Stimulated activated CD8-positive, alpha-beta memory T cell treated with anti-CD3 and anti-CD28 coated beads, Interleukin-12 subunit alpha, Interleukin-12 subunit beta, amount 100 ng/mL, for 1 hour (primary cell): ENCODE data around the gene PYGL.
"Not testable (repeated sequence)": the region's sequence is repeated elsewhere in the genome, so short reads cannot be mapped to it uniquely, and the experiment has no call there.

Source experiments
- DNase-seq: peaks from one replicate; pipeline ENCODE4 v3.0.0-alpha.2; 2020; ENCODE audit warnings: low read depth

The PYGL gene

DNA sequence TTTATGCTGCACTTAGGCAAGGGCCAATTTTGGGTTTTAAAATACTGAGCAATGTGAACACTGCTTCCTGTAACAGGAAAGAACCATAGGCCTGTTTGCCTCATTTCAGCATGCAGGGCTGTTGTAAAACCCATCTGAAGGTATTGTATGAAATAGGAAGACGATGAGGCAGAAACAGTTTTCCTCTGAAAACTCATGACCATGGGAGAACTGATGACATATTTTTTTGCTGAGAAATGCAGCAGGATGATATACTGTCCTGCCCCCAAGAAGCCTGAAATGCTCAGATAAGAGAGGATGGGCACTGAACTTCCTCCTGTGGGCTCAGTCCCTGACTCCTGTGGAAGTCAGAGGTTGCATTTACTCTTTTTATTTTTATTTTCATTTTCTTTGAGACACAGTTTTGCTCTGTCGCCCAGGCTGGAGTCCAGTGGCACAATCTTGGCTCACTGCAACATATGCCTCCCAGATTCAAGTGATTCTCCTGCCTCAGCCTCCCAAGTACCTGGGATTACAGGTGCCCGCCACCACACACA, 17.4 kb downstream of the PYGL start:
- no peak for DNase-seq

DNA sequence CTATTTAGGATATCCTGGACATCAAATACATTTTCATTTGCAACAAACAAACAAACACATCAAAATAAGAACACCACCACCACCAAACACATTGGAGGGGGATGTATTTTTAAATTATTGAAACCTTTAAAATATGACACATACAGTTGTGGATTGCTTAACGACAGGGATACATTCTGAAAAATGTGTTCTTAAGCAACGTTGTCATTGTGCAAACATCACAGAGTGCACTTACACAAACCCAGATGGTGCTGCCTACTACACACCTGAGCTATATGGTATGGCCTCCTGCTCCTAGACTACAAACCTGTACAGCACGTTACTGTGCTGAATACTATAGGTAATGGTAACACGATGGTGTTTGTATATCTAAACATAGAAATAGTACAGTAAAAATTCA, 19.4 kb downstream of the PYGL start:
- DNase-seq = no peak

DNA sequence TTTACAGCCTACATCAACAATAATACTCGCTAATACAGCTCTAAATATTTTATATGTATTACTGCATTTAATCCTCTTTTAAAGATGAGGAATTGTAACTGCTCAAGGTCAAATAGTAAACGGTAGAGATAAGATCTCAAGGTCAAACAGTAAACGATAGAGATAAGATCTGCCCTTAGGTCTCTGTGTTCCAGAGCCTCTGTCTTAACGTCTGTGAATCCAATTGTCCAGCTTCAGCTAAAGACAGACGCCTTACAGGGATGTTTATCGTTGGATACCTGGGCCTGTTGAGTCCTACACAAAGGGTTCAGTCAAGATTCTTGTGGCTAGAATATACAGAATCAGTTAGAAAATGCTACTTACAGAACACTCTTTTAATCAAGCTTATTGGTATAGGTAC, 20.0 kb downstream of the PYGL start:
- DNase-seq = no peak

DNA sequence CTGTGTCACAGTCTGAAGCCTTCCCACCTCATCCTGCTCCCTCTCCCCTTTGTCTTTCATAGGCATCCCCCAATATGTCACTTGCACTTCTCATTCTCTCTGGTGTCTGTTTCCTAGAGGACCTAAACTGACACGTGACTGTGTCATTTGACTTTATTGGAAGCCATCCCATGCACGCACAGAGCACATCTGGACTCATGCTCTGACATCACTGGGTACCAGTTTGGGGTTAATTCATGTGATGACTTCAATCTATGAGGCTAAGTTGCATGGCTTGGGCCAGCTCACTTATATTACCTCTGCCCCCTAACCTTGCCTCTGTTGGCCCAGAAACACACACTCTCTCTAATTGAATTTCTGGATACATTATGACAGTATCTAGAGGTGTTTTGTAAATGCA, 21.5 kb downstream of the PYGL start:
- no peak for DNase-seq

DNA sequence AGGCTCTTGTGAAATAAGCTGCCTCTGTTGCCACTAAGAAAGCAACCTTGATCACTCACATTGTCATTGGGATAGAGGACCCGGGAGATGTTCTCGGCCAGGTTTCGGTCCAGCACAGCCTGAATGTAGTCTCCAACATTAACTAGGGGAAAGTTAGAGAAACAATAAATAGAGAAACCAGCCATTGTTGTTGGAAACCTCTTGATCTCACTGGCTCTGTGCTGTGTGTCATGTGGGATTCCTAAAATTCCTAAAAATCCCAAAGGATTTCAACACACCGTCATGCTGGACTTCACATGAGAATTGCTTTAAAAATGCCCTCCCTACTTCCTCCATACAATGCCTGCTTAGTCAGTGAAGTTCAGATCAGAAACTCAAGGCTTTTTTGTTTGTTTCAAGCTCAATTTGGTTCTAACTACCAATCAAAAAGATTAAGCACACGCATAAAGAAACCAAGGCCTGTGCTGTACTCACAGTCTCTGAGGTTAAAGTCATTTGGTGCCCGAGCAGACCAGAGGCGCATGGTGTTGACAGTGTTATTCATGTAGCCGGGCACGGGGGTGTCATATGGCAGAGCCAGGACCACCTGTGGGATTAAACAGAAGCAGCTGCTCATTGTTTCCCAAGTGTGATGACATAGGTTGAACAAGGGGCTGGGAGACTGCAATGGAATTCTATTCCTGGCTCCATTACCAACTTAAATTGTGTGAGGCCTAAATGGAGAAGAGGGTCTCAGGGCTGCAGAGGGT, 23.6 kb downstream of the PYGL start:
- no peak for DNase-seq

DNA sequence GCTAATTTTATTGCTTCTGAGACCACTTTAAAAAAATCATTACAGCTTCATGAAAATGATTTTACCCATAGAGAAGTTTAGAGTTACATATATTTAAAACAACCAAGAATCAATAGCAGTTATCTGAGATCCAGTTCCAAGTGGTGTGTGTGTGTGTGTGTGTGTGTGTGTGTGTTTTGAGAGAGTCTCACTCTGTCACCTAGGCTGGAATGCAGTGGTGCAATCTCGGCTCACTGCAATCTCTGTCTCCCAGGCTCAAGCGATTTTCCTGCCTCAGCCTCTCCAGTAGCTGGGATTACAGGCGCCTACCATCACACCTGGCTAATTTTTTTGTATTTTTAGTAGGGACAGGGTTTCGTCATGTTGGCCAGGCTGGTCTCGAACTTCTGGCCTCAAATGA, 24.8 kb downstream of the PYGL start:
- DNase-seq = not testable (repeated sequence)

DNA sequence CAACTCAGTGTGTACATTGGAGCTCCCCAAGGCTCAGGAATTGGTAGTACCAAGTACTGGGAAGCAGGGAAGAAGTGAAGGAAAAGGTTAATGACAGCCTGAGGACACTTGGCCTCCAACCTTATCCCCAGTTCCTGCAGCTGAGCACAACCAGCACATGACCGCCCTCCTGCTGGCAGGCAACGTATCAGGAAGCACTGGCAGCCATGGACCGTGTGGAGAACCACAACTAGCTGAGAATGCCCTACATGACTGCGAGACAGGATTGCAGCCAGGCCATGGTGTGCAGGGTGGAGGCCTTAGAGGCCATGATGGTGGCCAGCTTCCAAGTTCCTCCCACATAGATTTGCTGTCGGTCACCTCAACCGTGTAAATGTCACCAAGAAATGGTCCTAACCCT, 26.8 kb downstream of the PYGL start:
- no peak for DNase-seq

DNA sequence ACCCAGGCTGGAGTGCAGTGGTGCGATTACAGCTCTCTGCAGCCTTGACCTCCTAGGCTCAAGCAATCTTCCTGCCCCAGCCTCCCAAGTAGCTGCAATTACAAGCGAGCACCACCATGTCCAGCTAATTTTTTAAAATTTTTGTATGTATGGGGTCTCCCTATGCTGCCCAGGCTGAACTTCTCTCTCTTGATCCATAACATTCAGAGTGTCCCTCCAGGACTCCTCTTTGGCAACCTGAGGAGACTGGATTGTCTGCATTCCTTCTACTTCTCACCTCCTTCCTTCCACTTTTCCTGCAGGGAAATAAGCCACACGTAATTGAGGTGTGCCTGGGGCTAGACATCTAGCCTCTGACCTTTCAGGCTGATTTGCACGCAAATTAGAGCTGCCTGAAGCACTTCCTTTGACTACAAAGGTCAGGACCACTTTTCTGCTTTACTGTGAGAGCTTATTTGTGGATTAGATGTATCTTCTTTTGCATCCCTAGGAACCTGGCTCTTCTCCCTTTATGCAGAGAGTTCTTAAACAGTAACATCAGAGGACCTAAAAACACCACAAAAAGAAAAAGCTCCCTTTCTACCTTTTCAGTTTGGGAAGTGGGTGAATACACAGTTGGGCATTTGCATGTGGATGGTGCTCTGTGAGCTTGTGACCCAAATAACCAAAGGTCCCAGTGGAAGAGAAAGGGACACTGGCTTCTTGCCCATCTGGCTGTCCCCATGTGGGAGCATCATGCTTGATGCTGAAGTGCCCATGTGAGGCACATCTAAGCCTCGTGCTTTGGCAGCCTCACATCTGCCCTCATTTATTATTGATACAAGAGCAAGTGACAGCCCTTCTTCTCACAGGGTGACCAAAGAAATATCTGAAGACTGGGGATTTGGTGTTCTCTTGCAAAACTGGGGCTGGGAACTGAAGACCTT, 33.5 kb downstream of the PYGL start:
- no peak for DNase-seq

DNA sequence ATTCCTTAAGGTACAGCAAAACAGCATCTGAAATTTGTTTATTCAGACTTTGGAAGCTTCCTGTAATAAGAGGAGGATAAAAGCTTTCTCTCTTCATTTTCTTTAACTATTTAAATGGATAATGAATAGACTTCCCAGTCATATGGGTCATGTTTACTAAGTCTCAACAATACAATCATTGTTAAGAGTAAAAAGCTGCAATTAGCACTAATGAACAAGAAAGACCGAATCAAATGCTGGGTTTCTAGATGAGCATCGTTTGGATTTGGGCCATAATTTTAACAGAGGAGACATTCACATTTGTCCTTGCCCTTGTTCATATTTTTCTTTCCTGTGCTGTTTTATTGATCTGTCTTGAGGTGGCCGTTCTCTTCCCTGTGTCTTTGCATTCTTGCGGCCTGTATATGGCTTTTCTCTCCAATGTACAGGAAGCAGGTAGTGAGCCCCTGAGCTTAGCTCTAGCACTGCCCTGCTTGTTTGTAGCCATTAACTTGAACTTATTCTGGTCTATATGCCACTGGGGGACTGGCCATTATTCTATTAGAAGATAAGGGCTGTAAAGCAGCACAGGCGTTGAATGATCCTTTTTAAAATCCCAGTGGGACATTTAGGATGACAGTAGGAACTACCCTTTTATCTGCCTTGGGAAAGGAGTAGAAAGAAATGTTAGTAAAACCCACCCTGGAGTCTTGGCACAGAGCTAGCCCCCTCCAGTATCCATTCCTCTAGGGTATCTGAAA, 37.8 kb downstream of the PYGL start:
- DNase-seq = no peak

DNA sequence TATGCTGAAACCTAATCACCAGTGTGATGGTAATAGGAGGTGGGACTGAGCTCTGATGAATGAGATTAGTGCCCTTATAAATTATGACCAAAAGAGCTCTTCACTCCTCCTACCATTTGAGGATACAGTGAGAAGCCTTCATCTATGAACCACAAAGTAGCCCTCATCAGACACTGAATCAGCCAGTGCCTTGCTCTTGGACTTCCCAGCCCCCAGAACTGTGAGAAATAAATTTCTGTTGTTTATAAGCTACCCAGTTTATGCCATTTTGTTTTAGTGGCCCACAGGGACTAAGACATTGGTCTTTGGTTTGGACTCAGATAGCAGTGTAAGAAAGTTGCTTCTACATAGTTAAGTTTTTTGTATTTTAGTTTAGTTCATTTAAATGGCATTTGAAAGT, 39.6 kb downstream of the PYGL start:
- no peak for DNase-seq

DNA sequence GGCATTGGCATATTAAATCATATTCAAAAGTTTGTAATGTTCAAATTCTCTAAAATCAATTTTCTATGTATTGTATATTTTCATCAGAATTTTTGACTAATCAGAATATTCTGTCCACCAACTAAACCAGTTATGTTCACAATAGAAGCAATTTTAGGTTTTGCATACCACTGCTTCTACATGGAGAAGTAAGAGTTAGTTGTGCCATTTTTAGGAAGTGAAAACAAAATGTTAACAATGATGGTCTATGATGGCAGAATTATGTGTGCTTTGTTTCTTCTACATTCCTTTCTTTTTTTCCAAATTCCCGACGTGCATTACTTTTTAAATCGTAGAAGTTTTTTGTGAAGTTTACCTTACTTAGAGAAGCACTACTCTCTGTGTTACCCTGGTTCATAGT, 42.9 kb downstream of the PYGL start:
- no peak for DNase-seq

DNA sequence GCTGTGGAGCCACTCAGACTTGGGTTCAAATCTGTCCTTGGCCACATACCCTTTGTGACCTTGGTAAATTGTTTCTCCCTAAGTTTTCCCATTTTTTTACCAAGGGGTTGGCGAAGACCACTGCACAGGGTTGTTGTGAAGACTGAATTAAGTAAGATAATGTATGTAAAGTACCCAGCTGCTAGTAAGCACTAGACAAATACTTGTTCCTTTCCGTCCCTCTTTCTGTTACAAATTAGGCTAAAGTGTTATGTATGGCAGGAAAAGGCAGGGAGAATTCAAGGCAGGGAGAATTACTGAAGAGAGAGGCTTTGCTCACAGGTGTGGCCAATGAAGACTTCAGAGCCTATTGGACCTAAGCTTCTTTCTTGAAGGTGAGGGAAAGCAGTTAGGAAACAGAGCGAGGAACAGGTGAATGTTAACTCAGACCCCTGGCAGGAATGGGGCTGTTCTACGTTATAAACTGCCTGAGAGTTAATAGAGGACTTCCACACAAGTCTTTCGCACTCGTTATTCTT, 46.6 kb downstream of the PYGL start:
- DNase-seq = no peak

DNA sequence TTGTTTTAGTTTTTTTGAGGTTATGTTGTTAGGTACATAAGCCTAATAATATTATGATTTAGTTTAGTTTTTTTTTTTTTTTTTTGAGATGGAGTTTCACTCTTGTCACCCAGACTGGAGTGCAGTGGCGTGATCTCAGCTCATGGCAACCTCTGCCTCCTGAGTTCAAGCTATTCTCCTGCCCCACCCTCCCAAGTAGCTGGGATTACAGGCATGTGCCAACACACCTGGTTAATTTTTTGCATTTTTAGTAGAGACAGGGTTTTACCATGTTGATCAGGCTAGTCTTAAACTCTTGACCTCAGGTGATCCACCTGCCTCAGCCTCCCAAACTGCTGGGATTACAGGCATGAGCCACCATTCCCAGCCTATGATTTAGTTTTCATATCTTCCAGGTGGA, 47.3 kb downstream of the PYGL start:
- DNase-seq = not testable (repeated sequence)

DNA sequence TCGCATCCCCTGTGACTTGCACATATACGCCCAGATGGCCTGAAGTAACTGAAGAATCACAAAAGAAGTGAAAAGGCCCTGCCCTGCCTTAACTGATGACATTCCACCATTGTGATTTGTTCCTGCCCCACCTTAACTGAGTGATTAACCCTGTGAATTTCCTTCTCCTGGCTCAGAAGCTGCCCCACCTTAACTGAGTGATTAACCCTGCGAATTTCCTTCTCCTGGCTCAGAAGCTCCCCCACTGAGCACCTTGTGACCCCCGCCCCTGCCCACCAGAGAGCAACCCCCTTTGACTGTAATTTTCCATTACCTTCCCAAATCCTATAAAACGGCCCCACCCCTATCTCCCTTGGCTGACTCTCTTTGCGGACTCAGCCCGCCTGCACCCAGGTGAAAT, 47.9 kb downstream of the PYGL start:
- DNase-seq = not testable (repeated sequence)

DNA sequence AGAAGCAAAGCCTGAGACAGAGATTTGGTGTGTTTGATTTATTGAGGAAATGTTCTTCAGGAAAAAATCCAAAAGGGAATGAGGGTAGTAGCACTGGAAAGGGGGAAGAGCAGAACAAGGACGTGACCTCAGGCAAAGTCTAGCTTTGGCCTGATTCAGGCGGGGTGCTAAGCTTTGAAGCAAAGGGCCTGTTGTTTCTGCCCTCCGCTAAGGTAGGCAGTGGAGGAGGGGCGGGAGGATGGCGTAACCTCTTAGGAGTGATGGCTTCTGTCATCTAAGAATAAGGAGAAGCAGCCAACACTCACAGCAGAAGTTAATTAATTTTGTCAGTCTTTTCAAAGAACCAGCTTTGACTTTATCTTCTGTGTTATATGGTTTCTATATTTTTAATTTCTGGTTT, 52.0 kb downstream of the PYGL start:
- DNase-seq = no peak

DNA sequence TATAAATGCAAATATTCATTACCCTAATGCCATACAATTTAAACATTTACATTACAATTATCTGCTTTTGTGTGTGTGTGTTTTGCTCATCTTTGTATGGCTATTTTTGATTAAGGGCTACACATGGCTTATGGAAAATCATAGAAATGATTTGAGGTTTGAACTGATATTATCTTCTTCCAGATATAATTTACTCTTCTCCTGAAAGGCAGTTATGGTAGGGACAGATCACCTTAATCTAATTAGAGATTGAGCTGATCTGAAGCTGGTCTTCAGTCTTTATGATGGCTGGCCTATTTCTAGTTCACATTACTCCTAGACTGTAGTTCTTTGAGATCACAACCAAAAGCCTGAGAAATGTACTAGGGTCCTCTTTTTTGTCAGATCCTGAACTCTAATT, 56.8 kb downstream of the PYGL start:
- DNase-seq = no peak

DNA sequence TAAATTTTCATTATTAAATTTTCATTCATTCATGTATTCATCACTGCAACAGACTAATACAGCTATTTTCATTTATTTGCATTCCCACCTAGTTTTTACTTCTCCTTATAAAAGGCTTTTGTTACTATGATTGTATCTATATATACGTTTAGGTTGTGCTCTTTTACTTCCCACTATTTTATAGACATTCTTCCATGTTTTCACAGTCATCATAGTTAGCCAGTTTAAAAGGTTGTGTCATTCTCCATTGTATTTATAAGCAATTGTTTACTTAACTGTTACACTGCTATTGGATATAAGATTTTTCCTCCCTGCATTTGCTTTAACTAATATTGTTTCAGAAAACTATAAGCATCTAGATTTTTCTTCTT, 60.5 kb downstream of the PYGL start:
- DNase-seq = no peak

DNA sequence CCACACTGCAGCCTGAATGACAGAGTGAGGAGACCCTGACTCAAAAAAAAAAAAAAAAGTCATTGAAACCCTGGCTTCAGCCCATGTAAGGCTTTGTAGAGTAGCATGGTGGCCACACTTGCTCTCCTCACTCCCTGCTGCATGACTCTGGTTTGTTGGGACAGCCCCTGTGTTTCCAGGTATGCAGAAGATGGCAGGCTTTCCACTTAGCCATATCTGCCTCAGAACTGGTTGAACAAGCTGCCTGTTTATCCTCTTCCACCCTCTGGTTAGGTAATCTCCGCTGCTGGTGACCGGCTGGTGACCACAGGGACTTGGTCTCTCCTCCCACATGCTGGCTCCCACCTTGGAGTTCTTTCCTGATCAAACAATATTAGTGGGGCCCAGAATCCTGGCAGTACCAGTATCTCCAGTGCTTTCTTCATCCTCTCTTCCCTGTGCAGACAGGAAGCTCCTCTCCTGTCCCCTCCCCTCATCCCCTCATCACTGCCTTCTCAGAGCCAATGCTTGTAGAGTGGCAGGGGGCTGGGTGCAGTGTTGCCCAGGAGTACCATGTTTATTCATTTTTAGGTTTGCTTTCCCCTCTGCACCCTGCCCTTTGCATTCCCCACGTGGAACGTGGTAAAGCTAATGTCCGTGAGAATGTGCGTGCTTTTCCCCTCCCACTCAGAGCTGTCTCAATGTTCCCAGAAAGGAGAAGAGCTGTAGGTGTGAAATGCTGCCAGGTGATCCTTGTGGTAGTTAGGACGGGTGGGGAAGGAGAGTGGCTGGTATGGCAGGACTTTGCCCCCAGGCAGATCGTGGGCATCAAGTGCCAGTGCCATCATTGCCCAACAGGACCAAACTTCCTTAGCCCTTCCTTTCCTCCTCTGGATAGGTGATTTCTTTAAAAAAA, 61.1 kb downstream of the PYGL start:
- no peak for DNase-seq

DNA sequence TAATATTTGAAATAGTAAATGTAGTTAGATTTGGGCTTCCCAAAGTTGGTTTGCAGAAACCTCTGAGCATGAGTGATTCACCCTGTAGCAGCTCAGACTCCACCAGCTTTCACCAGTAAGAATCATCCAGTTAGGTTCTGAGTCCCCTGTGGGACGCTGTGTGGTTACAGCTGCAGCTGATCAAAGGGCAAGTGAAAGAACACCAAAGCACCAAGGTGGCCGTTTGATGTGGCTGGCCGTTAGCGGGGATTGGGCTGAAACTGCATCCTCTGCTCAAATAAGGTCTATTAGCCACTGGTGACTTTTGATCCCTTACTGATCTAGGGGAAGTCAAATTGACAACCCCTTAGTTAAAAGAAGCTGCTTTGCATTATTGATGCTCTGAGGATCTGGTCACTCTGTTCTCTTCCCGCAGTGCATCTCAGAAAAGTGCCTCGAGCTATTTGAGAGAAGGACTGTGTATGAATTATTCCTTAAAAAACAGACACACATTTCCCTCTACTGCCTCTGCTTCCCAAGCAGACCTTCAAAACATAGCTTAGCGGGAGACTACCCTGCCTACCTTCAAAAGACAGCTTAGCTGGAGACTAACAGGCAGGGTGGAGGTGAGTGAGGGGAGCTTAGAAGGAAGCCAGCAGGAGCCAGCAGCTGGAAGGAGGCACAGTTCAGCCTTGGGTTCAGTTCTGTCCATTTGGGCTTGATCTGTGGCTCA, 68.8 kb downstream of the PYGL start:
- peak; percentile 10 for DNase-seq

DNA sequence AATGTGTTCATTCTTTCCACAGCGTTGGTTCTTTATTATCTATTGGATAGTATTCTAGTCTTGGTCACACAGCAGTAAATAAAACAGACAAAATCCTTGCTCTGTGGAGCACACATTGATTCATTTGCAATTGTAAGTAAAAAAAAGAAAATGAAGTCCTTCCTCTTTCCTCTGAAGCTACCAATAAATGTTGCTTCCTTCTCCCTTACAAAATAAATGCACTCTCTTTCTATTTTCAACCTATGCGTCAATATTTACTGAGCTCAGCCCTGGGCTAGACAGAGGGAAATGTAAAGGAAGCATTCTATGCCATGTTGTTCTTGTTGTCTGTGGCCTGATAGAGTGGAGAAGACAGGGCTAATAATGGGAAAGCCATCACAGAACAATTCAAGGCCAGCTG, 69.5 kb downstream of the PYGL start:
- DNase-seq = no peak
